ENCODE data around the gene AP5Z1. TPM values are rescaled to one million over a fixed set of nuclear protein-coding genes. Genes with fewer than 3 reads are reported as not detected.
A peak's percentile ranks its signal among the peaks of the same experiment; 100 is the strongest.

Gene AP5Z1
- total and polyA plus RNA-seq, 5 donors = 10.5 to 17.3 (median 14.7) TPM

DNA sequence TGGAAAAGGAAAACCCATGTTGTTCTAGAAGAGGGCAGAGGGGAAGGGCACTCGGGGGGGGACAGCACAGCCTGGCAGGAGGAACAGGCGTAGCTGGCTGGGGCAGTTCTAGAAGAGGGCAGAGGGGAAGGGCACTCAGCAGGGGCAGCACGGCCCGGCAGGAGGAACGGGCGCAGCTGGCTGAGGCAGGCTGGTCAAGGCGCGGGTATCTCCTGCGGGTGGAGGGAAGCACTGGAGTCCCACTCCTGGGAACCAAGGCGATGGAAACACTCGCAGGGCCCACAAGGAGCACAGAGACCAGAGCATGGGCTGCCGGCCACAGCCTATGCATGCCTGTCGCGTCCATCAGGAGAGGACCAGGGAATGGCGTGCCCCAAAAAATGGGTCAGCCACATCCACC is 49.7 kb downstream of the AP5Z1 start:
- H3K27me3 ChIP-seq (ENCODE audit: control insufficient read depth, insufficient read depth) = no peaks in the 10 kb centered on the region
- H3K27ac ChIP-seq (ENCODE audit: low read length) = no peak overlapping the region
- 95% methylated on average over 15 of the region's 15 CpGs for WGBS
- no peaks in the 10 kb centered on the region for H3K9me3 ChIP-seq (ENCODE audit: control insufficient read depth, low read length)
- H3K4me1 ChIP-seq (ENCODE audit: control insufficient read depth, insufficient read depth, low read length) = peaks cover 6% of the 10 kb centered on the region
- DNase-seq = peak in 1 of 3 donors; percentile 41
- no peak overlapping the region for H3K4me3 ChIP-seq (ENCODE audit: low read length)
- intact Hi-C loops (cut with DNase I) = no loop called here
- ATAC-seq = no peak

DNA sequence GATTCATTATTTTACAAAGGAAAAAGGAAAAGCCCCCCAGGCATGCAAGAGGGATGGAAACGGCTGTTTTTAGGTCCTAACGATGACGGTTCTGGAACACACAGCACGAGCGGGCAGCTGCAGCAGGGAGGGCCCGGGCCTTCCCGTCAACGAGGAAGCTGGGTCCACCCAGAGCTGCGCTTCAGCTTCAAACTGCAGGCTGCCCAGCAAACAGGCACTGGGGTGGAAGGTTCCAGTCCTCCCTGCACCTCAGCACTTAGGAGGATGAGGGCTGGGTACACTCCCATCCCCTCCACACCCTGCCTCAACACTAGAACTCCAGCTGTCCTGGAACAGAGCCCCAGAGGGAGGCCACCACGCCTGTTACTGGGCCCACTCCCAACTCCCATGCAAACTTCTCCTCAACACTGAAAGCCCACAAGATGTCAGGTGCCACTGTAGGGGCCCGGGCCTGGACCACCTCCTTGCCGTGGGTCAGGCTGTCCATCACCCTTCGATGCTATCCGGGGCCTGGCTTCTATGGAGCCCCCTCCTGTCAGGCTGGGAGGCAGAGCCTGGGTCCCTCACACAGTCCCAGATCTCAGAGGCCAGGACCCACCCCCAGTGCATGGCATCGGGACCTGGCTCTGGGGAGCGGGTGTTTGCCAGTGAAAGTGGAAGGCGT is 53.4 kb downstream of the AP5Z1 start:
- H3K4me3 ChIP-seq (ENCODE audit: low read length) = no peak overlapping the region
- no peak overlapping the region for H3K27ac ChIP-seq (ENCODE audit: low read length)
- H3K27me3 ChIP-seq (ENCODE audit: control insufficient read depth, insufficient read depth) = no peaks in the 10 kb centered on the region
- WGBS = 73% methylated on average over 17 of the region's 17 CpGs
- ATAC-seq (peak in 1 of 2 donors; percentile 62), DNase-seq (peak in 2 of 3 donors; percentile 49)
- intact Hi-C loops (cut with DNase I) = no loop called here
- H3K4me1 ChIP-seq (ENCODE audit: control insufficient read depth, insufficient read depth, low read length) = no peaks in the 10 kb centered on the region
- no peaks in the 10 kb centered on the region for H3K9me3 ChIP-seq (ENCODE audit: control insufficient read depth, low read length)

DNA sequence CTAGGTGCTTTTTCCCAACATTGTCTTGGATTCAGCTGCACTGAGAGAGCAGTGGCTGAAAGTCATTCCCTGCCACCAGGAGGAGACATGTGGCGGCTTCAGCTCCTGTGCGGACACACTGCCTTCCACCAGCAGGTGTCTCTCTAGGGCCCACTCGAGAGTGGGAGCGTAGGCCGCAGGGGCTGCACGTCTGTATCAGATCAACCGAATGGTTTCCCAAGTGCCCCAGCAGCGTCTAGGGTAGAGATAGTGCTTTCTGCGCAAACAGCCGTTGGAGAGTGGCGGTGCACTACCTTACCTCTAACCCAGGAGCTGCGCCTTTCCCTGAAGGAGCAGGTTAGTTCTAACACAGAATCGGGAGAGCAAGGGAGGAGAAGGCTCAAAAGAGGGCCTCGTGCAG is 54.8 kb downstream of the AP5Z1 start:
- Histone ChIP-seq H3K4me1 (ENCODE audit: control insufficient read depth, insufficient read depth, low read length) (no peaks in the 10 kb centered on the region), H3K27me3 (ENCODE audit: control insufficient read depth, insufficient read depth) (no peaks in the 10 kb centered on the region), H3K27ac (ENCODE audit: low read length) (no peak overlapping the region), H3K4me3 (ENCODE audit: low read length) (no peak overlapping the region), H3K9me3 (ENCODE audit: control insufficient read depth, low read length) (no peaks in the 10 kb centered on the region)
- intact Hi-C loops (cut with DNase I) = loop anchor here (5.0 to 10.0 kb wide), 3 partner anchors 52 to 255 kb away; partner anchors contain the start of gene RADIL (in 3 of the 4)
- 35% methylated on average over 14 of the region's 14 CpGs for WGBS
- peak; percentile 79 to 89 for ATAC-seq
- DNase-seq = peak; percentile 81 to 92 (median 91)

DNA sequence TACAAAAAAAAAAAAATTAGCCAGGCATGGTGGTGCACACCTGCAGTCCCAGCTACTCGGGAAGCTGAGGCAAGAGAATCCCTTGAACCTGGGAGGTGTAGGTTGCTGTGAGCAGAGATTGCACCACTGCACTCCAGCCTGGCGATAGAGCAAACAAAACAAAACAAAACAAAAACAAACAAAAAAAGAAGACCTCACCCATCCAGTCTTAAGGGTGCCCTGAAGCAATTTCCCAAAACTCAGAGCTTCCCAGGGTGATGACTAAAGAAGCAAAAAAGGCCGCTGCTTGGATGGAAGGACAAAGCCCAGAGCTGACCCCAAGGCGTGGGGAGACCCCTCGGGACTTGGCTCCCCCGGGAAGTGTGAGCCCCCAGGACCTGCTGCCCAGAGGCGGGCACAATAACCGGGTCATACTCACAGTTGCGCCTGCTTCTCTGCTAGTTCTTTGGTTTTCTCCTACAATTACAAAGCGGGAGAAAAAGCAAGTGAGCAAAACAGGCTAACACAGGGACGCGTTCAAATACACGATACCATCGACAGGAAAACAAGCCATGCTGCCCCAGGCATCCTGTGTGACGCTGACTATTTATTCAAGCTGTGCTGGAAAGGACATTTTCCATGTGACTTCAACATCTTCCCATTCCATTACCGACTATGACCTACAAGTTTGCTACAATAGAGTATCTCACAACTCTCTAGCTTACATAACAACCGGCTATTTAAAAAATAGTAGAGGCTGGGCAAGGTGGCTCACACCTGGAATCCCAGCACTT is 56.5 kb downstream of the AP5Z1 start:
- intact Hi-C loops (cut with DNase I) = loop anchor here (5.0 to 10.0 kb wide), 3 partner anchors 50 to 253 kb away; partner anchors contain the start of gene RADIL (in 3 of the 4)
- DNase-seq (peak in 1 of 3 donors; percentile 36), ATAC-seq (peak in 1 of 2 donors; percentile 71)
- Histone ChIP-seq H3K4me1 (ENCODE audit: control insufficient read depth, insufficient read depth, low read length) (no peaks in the 10 kb centered on the region), H3K27me3 (ENCODE audit: control insufficient read depth, insufficient read depth) (no peaks in the 10 kb centered on the region), H3K9me3 (ENCODE audit: control insufficient read depth, low read length) (no peaks in the 10 kb centered on the region), H3K27ac (ENCODE audit: low read length) (no peak overlapping the region), H3K4me3 (ENCODE audit: low read length) (no peak overlapping the region)
- WGBS = 78% methylated on average over 17 of the region's 17 CpGs

DNA sequence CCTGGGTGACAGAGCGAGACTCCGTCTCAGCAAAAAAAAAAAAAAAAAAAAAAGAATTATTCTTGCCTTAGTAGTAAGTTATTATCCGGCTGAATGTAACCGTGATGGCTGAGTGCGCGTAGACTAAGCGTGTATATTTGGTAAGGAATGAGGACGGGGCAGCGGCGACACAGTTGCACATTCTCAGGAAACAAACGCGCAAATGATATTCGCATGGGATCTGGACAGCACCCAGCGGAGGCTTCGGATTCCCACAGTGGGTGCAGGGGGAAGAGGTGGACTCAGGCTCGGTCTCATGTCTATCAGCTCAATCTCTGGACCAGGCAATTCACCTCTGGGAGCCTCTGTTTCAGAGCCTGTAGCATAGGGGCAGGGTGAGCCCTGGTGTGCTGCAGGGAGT is 57.3 kb downstream of the AP5Z1 start:
- intact Hi-C loops (cut with DNase I) = loop anchor here (5.0 to 10.0 kb wide), 3 partner anchors 50 to 252 kb away; partner anchors contain the start of gene RADIL (in 3 of the 4)
- H3K4me1 ChIP-seq (ENCODE audit: control insufficient read depth, insufficient read depth, low read length) = no peaks in the 10 kb centered on the region

DNA sequence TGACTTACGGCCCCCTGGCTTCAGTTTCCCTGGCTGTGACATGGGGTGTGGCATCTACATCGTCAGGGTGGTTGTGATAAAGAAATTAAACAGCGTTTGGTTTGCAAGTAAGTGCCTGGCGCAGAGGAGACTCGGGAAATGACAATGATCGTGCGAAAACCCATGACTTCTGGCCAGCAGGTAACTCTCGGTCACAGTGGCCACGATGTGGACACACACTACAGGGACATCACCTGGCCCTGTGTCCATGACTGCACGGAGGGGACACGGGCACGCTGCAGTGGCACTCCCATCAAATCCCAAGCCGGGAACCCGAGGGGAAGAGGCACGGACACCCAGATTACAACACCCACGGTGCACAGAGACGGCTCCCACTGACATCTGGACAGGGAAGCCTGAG is 57.8 kb downstream of the AP5Z1 start:
- Histone ChIP-seq H3K4me1 (ENCODE audit: control insufficient read depth, insufficient read depth, low read length) (no peaks in the 10 kb centered on the region), H3K4me3 (ENCODE audit: low read length) (no peak overlapping the region), H3K27me3 (ENCODE audit: control insufficient read depth, insufficient read depth) (no peaks in the 10 kb centered on the region), H3K9me3 (ENCODE audit: control insufficient read depth, low read length) (no peaks in the 10 kb centered on the region), H3K27ac (ENCODE audit: low read length) (no peak overlapping the region)
- intact Hi-C loops (cut with DNase I) = loop anchor here (5.0 to 10.0 kb wide), 3 partner anchors 49 to 252 kb away; partner anchors contain the start of gene RADIL (in 3 of the 4)
- ATAC-seq (no peak), DNase-seq (no peak)
- WGBS = 80% methylated on average over 17 of the region's 17 CpGs

More for the DNA sequence above, 57.3 kb downstream of the AP5Z1 start:
- H3K27me3 ChIP-seq (ENCODE audit: control insufficient read depth, insufficient read depth) = no peaks in the 10 kb centered on the region
- H3K27ac ChIP-seq (ENCODE audit: low read length) = no peak overlapping the region
- ATAC-seq (no peak), DNase-seq (no peak)
- no peaks in the 10 kb centered on the region for H3K9me3 ChIP-seq (ENCODE audit: control insufficient read depth, low read length)
- no peak overlapping the region for H3K4me3 ChIP-seq (ENCODE audit: low read length)
- 94% methylated on average over 16 of the region's 16 CpGs for WGBS

DNA sequence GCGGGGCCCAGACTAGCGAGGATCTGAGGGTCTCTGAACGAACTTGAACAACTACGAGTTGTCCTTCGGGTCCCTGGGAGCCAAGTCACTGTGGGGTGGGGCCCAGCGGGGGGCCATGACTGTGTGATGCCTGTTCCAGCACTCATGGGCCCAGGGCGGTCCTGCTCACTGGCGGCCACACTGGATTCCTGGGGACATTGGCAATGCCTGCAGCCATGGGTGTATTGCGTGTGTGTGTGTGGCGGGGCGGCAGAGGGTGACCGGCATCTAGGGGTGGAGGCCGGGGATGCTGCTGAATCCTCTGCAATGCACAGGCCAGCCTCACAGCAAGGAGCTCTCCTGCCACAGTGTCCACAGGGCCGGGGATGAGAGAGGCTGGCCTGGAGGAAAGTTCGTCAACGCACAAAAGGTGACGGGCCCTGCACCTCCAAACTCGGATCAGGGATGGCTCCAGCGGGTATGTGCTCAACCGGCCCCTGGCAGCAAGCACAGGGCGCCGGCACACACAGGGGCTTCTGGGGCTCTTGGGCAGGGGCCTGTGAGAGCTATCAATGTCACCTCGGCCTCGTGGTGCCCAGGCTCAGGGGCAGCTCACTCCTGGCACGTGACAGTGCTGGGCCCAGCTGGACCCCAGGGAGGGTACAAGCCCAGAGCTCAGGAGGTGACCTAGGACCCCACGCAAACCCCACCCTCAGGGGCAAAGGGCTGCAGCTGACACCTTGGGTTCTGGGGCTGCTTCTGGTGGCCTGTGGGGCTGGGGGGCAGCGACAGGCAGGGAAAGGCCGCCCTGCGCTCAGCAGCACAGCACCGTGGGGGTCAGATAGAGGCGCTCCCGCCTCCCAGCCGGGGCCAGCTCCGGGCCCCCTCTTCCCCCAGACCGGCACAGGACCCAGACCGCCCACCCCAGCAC is 58.5 kb downstream of the AP5Z1 start:
- ATAC-seq = no peak
- 86% methylated on average over 36 of the region's 36 CpGs for WGBS
- intact Hi-C loops (cut with DNase I) = loop anchor here (5.0 to 10.0 kb wide), 3 partner anchors 48 to 251 kb away; partner anchors contain the start of gene RADIL (in 3 of the 4)

DNA sequence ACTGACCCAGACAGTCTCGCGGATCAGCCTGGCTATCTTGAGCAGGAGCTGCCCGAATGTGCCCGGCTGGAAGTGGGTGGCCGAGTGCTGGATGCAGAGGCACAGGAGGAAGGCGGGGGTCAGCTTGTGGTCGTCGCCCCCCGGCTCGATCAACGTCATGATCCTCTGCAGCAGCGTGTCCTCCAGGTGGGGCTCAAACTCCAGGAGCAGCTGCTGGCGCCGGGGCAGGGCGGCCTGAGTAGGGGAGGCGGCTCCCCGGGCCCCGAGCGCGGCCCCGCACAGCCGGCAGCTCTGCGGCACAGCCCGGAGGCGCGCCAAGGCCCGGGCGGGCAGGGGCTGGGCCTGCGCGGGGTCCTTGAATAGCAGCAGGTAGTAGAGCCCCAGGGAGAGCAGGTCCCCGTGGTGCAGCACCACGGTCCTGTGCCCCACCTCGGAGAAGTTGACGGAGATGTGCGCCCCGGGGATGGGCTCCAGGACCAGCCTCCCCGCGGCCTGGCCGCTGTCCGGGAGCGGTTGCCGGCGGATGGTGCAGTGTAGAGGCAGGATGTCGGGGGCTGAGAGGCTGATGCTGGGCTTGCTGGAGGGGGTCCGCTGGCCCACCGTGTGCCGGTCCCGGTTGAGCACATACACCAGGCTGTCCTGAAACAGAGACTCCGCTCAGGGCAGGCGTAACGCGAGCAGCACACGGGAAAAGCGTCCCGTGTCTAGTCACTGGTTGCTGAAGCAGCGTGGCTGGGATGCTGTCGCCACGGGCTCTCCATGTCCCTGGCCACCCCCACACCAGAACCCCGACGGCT is 59.4 kb downstream of the AP5Z1 start:
- Histone ChIP-seq H3K9me3 (ENCODE audit: control insufficient read depth, low read length) (no peaks in the 10 kb centered on the region), H3K4me3 (ENCODE audit: low read length) (no peak overlapping the region), H3K4me1 (ENCODE audit: control insufficient read depth, insufficient read depth, low read length) (no peaks in the 10 kb centered on the region), H3K27ac (ENCODE audit: low read length) (no peak overlapping the region), H3K27me3 (ENCODE audit: control insufficient read depth, insufficient read depth) (no peaks in the 10 kb centered on the region)
- intact Hi-C loops (cut with DNase I) = loop anchor here (5.0 to 10.0 kb wide), 3 partner anchors 48 to 250 kb away; partner anchors contain the start of gene RADIL (in 3 of the 4)
- DNase-seq (peak in 1 of 3 donors; percentile 58), ATAC-seq (no peak)
- 96% methylated on average over 60 of the region's 60 CpGs for WGBS

More for the DNA sequence above, 58.5 kb downstream of the AP5Z1 start:
- H3K27ac ChIP-seq (ENCODE audit: low read length) = no peak overlapping the region
- no peak overlapping the region for H3K4me3 ChIP-seq (ENCODE audit: low read length)
- no peaks in the 10 kb centered on the region for H3K9me3 ChIP-seq (ENCODE audit: control insufficient read depth, low read length)
- H3K4me1 ChIP-seq (ENCODE audit: control insufficient read depth, insufficient read depth, low read length) = no peaks in the 10 kb centered on the region
- DNase-seq = peak in 1 of 3 donors; percentile 37
- no peaks in the 10 kb centered on the region for H3K27me3 ChIP-seq (ENCODE audit: control insufficient read depth, insufficient read depth)

DNA sequence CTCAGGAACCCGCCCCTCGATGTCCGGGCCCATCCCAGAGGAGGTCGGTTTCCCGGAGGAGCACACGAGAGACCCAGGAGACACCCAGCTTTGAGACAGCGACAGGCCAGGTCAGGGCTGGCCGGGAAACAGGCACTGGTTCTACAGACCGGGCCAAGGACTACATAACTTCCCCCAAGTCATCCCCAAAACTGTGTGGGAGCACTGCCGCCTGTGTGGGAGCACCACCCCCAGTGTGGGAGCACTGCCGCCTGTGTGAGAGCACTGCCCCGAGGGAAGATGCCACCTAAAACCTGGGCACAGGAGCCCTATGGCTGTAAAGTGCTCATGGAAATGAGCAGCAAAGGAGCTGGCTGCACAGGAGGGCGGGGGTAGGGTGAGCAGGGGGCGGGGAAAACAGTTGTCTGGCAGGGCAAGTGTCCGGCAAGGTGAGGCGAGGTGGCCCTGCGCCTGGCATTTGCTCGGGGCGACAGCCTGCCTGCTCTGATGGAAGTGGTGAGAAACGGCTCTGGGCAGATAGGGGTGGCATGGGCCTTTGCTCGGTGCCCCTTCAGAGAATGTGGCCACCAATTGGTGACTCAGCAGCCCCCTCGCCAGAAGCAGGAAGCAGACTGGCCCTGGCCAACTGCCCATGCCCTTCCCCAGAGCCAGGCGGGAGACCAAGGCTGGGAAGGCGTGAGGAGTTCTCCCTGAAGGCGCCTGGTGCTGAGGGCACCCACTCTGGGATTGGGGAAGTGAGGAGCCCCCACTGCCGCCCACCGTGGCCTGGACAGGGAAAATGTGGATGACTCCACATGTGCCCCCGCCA is 60.2 kb downstream of the AP5Z1 start:
- DNase-seq = peak in 2 of 3 donors; percentile 46 to 51
- no peak for ATAC-seq
- Histone ChIP-seq H3K4me3 (ENCODE audit: low read length) (no peak overlapping the region), H3K9me3 (ENCODE audit: control insufficient read depth, low read length) (no peaks in the 10 kb centered on the region), H3K27ac (ENCODE audit: low read length) (no peak overlapping the region), H3K27me3 (ENCODE audit: control insufficient read depth, insufficient read depth) (no peaks in the 10 kb centered on the region), H3K4me1 (ENCODE audit: control insufficient read depth, insufficient read depth, low read length) (no peaks in the 10 kb centered on the region)
- intact Hi-C loops (cut with DNase I) = loop anchor here in 3 of 4 donors (10.0 kb wide), 2 partner anchors 49 to 249 kb away; partner anchors contain the start of gene RADIL (in 1 of the 3)
- WGBS = 92% methylated on average over 28 of the region's 28 CpGs

Measured in right cardiac atrium (tissue), 5 donors.